Neuronal stem cell (in vitro differentiated cells): ENCODE measurements around the gene FAM221B.

Source experiments
- DNase-seq: peaks from one replicate; pipeline ENCODE4 v3.0.0-alpha.2; 2013; ENCODE audit warnings: low spot score
- H2AFZ ChIP-seq: one replicate; pipeline ENCODE4 v1.6.1; 2013; ENCODE audit warnings: mild to moderate bottlenecking, low read length, inconsistent platforms
- H2AK5ac ChIP-seq: 2 replicates; pipeline ENCODE4 v1.6.1; 2013; ENCODE audit warnings: low read depth, mild to moderate bottlenecking, inconsistent platforms, low read length, moderate library complexity, mixed read lengths
- H2BK120ac ChIP-seq: 2 replicates; pipeline ENCODE4 v1.6.1; 2013; ENCODE audit warnings: low read depth, mild to moderate bottlenecking, inconsistent platforms, low read length, moderate library complexity, mixed read lengths
- H2BK12ac ChIP-seq: one replicate; pipeline ENCODE4 v1.6.1; 2013; ENCODE audit warnings: low read length, inconsistent platforms
- H2BK15ac ChIP-seq: 2 replicates; pipeline ENCODE4 v1.6.1; 2013; ENCODE audit warnings: mild to moderate bottlenecking, low read length, inconsistent platforms, mixed read lengths
- H2BK5ac ChIP-seq: one replicate; pipeline ENCODE4 v1.6.1; 2013; ENCODE audit warnings: inconsistent platforms, mild to moderate bottlenecking, low read length, moderate library complexity
- H3K14ac ChIP-seq: one replicate; pipeline ENCODE4 v1.6.1; 2013; ENCODE audit warnings: low read length, inconsistent platforms
- H3K18ac ChIP-seq: 2 replicates; pipeline ENCODE4 v1.6.1; 2013; ENCODE audit warnings: low read length, inconsistent platforms
- H3K23ac ChIP-seq: 2 replicates; pipeline ENCODE4 v1.6.1; 2013; ENCODE audit warnings: low read depth, mild to moderate bottlenecking, mixed read lengths, low read length, inconsistent platforms; ENCODE audit not compliant: poor library complexity
- H3K27ac ChIP-seq: replicated peaks from 3 replicates; pipeline ENCODE4 v1.5.1; 2013; ENCODE audit warnings: low read length, inconsistent platforms
- H3K27me3 ChIP-seq, 3 experiments: 2 replicates each; pipeline ENCODE4 v1.6.1; 2013; ENCODE audit warnings: low read length in 3 of 3, mild to moderate bottlenecking in 2 of 3, inconsistent platforms in 1 of 3, low read depth in 1 of 3, mixed read lengths in 1 of 3, moderate library complexity in 1 of 3; ENCODE audit not compliant: control insufficient read depth in 3 of 3, insufficient read depth in 3 of 3
- H3K36me3 ChIP-seq, 2 donors: replicated peaks in 1 of 2; 2 replicates each; pipeline ENCODE4 v1.6.1; 2013; ENCODE audit warnings: low read length in 2 of 2; ENCODE audit not compliant: control insufficient read depth in 2 of 2, insufficient read depth in 2 of 2
- H3K4ac ChIP-seq: 2 replicates; pipeline ENCODE4 v1.6.1; 2013; ENCODE audit warnings: inconsistent platforms, mild to moderate bottlenecking, low read length, moderate library complexity
- H3K4me1 ChIP-seq, 2 donors: 1 replicate in 1 of 2; 2 replicates in 1 of 2; pipeline ENCODE4 v1.6.1; 2013; ENCODE audit warnings: low read length in 2 of 2, low read depth in 1 of 2; ENCODE audit not compliant: control insufficient read depth in 2 of 2, insufficient read depth in 1 of 2
- H3K4me2 ChIP-seq: one replicate; pipeline ENCODE4 v1.6.1; 2013; ENCODE audit warnings: mild to moderate bottlenecking, low read length, inconsistent platforms; ENCODE audit not compliant: insufficient read depth, poor library complexity, severe bottlenecking
- H3K4me3 ChIP-seq, 2 donors: 2 replicates each; pipeline ENCODE4 v1.5.1; 2013; ENCODE audit warnings: low read length in 2 of 2, mild to moderate bottlenecking in 2 of 2, inconsistent platforms in 1 of 2, moderate library complexity in 1 of 2
- H3K79me1 ChIP-seq: one replicate; pipeline ENCODE4 v1.6.1; 2013; ENCODE audit warnings: low read depth, mild to moderate bottlenecking, inconsistent platforms, low read length, moderate library complexity
- H3K9ac ChIP-seq: one replicate; pipeline ENCODE4 v1.6.1; 2013; ENCODE audit warnings: mild to moderate bottlenecking, low read depth, low read length, inconsistent platforms; ENCODE audit not compliant: poor library complexity
- H3K9me3 ChIP-seq, 2 donors: replicated peaks in 1 of 2; 2 replicates each; pipeline versions ENCODE3 to v1.6.1; 2013; ENCODE audit warnings: low read length in 2 of 2, mild to moderate bottlenecking in 2 of 2, inconsistent platforms in 1 of 2, low read depth in 1 of 2, mixed read lengths in 1 of 2, moderate library complexity in 1 of 2; ENCODE audit not compliant: control insufficient read depth in 2 of 2, insufficient read depth in 1 of 2
- H4K8ac ChIP-seq: one replicate; pipeline ENCODE4 v1.6.1; 2013; ENCODE audit warnings: low read depth, mild to moderate bottlenecking, inconsistent platforms, low read length, moderate library complexity
- H4K91ac ChIP-seq: one replicate; pipeline ENCODE4 v1.6.1; 2013; ENCODE audit warnings: low read length, low read depth, mild to moderate bottlenecking, inconsistent platforms; ENCODE audit not compliant: poor library complexity
- WGBS, 2 donors: extraction: QIAGEN DNeasy Blood & Tissue Kit; methylation state at CpG; one replicate each; pipeline ENCODE4 v1.1.7; 2013; ENCODE audit warnings: missing lambda C conversion rate in 2 of 2, mixed read lengths in 1 of 2; ENCODE audit not compliant: insufficient read length in 2 of 2, insufficient replicate concordance in 1 of 2; ENCODE audit errors: extremely low coverage in 2 of 2; 5-methylcytosine and 5-hydroxymethylcytosine counted together

The FAM221B gene

GRCh38 chr9:35839926-35840325, 11.4 kb upstream of the FAM221B start:
- no CpG with 5 or more reads among the region's 5 CpGs for whole genome bisulfite sequencing, 2 donors
- DNase-seq = no peak

GRCh38 chr9:35836595-35836994, 8.1 kb upstream of the FAM221B start:
- H3K14ac ChIP-seq = no peak overlapping the region
- no peaks in the 10 kb centered on the region for H3K9me3 ChIP-seq
- no CpG with 5 or more reads among the region's 5 CpGs for WGBS, 2 donors
- DNase-seq = no peak
- no peak overlapping the region for H3K23ac ChIP-seq
- no peak overlapping the region for H2BK5ac ChIP-seq
- H3K4ac ChIP-seq = no peak overlapping the region
- no peak overlapping the region for H2AFZ ChIP-seq
- H2BK120ac ChIP-seq = no peak overlapping the region
- H3K4me1 ChIP-seq = peaks cover 0 to 5% of the 10 kb centered on the region in 2 donors
- H3K4me3 ChIP-seq = no peak overlapping the region
- no peak overlapping the region for H3K9ac ChIP-seq
- no peak overlapping the region for H2BK15ac ChIP-seq
- H3K27me3 ChIP-seq = no peaks in the 10 kb centered on the region
- no peaks in the 10 kb centered on the region for H3K79me1 ChIP-seq
- no peak overlapping the region for H4K91ac ChIP-seq
- no peak overlapping the region for H4K8ac ChIP-seq
- no peak overlapping the region for H2BK12ac ChIP-seq
- peaks cover 4 to 15% of the 10 kb centered on the region in 2 donors for H3K36me3 ChIP-seq
- no peak overlapping the region for H3K18ac ChIP-seq
- H3K4me2 ChIP-seq = no peak overlapping the region
- no peak overlapping the region for H2AK5ac ChIP-seq
- no peak overlapping the region for H3K27ac ChIP-seq

More at GRCh38 chr9:35839926-35840325, 11.4 kb upstream of the FAM221B start:
- no peak overlapping the region for H3K4me3 ChIP-seq
- no peak overlapping the region for H4K8ac ChIP-seq
- no peak overlapping the region for H2BK120ac ChIP-seq
- no peak overlapping the region for H3K4ac ChIP-seq
- H3K27ac ChIP-seq = no peak overlapping the region
- no peak overlapping the region for H2AFZ ChIP-seq
- no peak overlapping the region for H3K14ac ChIP-seq
- H3K18ac ChIP-seq = no peak overlapping the region
- H3K4me1 ChIP-seq = no peaks in the 10 kb centered on the region
- H3K9ac ChIP-seq = no peak overlapping the region
- no peak overlapping the region for H4K91ac ChIP-seq
- H2BK15ac ChIP-seq = no peak overlapping the region
- H3K23ac ChIP-seq = no peak overlapping the region
- peaks cover 2 to 24% of the 10 kb centered on the region in 2 donors for H3K36me3 ChIP-seq
- H3K27me3 ChIP-seq = no peaks in the 10 kb centered on the region
- H2BK12ac ChIP-seq = no peak overlapping the region
- H3K79me1 ChIP-seq = no peaks in the 10 kb centered on the region
- no peak overlapping the region for H3K4me2 ChIP-seq
- no peaks in the 10 kb centered on the region for H3K9me3 ChIP-seq
- H2AK5ac ChIP-seq = no peak overlapping the region
- no peak overlapping the region for H2BK5ac ChIP-seq

GRCh38 chr9:35835766-35836165, 7.2 kb upstream of the FAM221B start:
- H3K79me1 ChIP-seq = peaks cover 1% of the 10 kb centered on the region
- no peak overlapping the region for H2BK12ac ChIP-seq
- no peak overlapping the region for H2AK5ac ChIP-seq
- no peak overlapping the region for H4K91ac ChIP-seq
- H3K4ac ChIP-seq = no peak overlapping the region
- no peak overlapping the region for H3K27ac ChIP-seq
- no peak overlapping the region for H3K4me3 ChIP-seq
- DNase-seq = no peak
- H3K36me3 ChIP-seq = peaks cover 4 to 10% of the 10 kb centered on the region in 2 donors
- H3K23ac ChIP-seq = no peak overlapping the region
- no peaks in the 10 kb centered on the region for H3K9me3 ChIP-seq
- H2BK120ac ChIP-seq = no peak overlapping the region
- no peak overlapping the region for H3K4me2 ChIP-seq
- no peaks in the 10 kb centered on the region for H3K27me3 ChIP-seq
- H3K4me1 ChIP-seq = peaks cover 0 to 5% of the 10 kb centered on the region in 2 donors
- no peak overlapping the region for H3K14ac ChIP-seq
- H2BK15ac ChIP-seq = no peak overlapping the region
- no peak overlapping the region for H3K9ac ChIP-seq
- WGBS, 2 donors = no CpG with 5 or more reads among the region's 2 CpGs
- H2AFZ ChIP-seq = no peak overlapping the region
- no peak overlapping the region for H4K8ac ChIP-seq
- no peak overlapping the region for H2BK5ac ChIP-seq
- H3K18ac ChIP-seq = no peak overlapping the region

GRCh38 chr9:35835216-35835632, 6.7 kb upstream of the FAM221B start:
- Histone ChIP-seq H3K27me3 (no peaks in the 10 kb centered on the region), H3K36me3 (peaks cover 4 to 10% of the 10 kb centered on the region in 2 donors), H3K14ac (no peak overlapping the region), H4K91ac (no peak overlapping the region), H3K79me1 (peaks cover 1% of the 10 kb centered on the region), H3K4me3 (no peak overlapping the region), H3K4me1 (peaks cover 0 to 5% of the 10 kb centered on the region in 2 donors), H3K9ac (peak overlapping the region; percentile 52), H2BK12ac (no peak overlapping the region), H3K4me2 (no peak overlapping the region), H4K8ac (no peak overlapping the region), H3K9me3 (no peaks in the 10 kb centered on the region), H2BK120ac (no peak overlapping the region), H2BK5ac (no peak overlapping the region), H2AFZ (no peak overlapping the region), H2AK5ac (no peak overlapping the region), H3K27ac (no peak overlapping the region), H2BK15ac (no peak overlapping the region), H3K23ac (no peak overlapping the region), H3K4ac (no peak overlapping the region), H3K18ac (no peak overlapping the region)
- DNase-seq = no peak
- WGBS, 2 donors = no CpG with 5 or more reads among the region's 3 CpGs
